Psoas muscle (tissue), 8 donors: Measurements from ENCODE around the gene SLC18A2. TPM values are rescaled to one million over a fixed set of nuclear protein-coding genes. Genes with fewer than 3 reads are reported as not detected.

Source experiments
- ATAC-seq, 4 donors: fragments of 200-7000 bp; cut with Tn5 transposase; one replicate each; pipeline ENCODE4 v1.9.1; 2020; ENCODE audit warnings: moderate library complexity in 3 of 4, mild to moderate bottlenecking in 2 of 4
- DNase-seq, 2 donors: peaks; one replicate each; pipeline ENCODE4 v3.0.0-alpha.2; 2020
- H3K27ac ChIP-seq: fragments of 200-600 bp; one replicate; pipeline ENCODE4 v1.8.0; 2022
- H3K27me3 ChIP-seq, 3 donors: fragments of 200-600 bp in 1 of 3; one replicate each; pipeline versions ENCODE4 v1.6.1 to v1.8.0; 2013 to 2022; ENCODE audit warnings: low read length in 2 of 3, mild to moderate bottlenecking in 2 of 3, moderate library complexity in 1 of 3; ENCODE audit not compliant: insufficient read depth in 3 of 3
- H3K36me3 ChIP-seq, 2 donors: fragments of 200-600 bp in 1 of 2; one replicate each; pipeline versions ENCODE4 v1.6.1 to v1.8.0; 2013 to 2022; ENCODE audit warnings: low read depth in 1 of 2, mild to moderate bottlenecking in 1 of 2, moderate library complexity in 1 of 2; ENCODE audit not compliant: insufficient read depth in 1 of 2
- H3K4me1 ChIP-seq: fragments of 200-600 bp; one replicate; pipeline ENCODE4 v1.8.0; 2022
- H3K4me3 ChIP-seq: fragments of 200-600 bp; one replicate; pipeline ENCODE4 v1.8.0; 2022; ENCODE audit warnings: mild to moderate bottlenecking
- H3K9me3 ChIP-seq: fragments of 200-600 bp; one replicate; pipeline ENCODE4 v1.8.0; 2022
- WGBS, 3 donors: extraction: QIAGEN DNeasy Blood & Tissue Kit; methylation state at CpG; one replicate each; pipeline versions ENCODE4 v1.1.6 to v1.1.7; 2013; 5-methylcytosine and 5-hydroxymethylcytosine counted together
- intact Hi-C, 2 donors: fragments of 100-400 bp; cut with DNase I; formaldehyde crosslinking; loops; one replicate each; pipeline versions ENCODE4 v1.11.0 to v1.14.2; 2022
- polyA plus RNA-seq, 3 donors: library from polyadenylated mRNA; stranded (reverse); fragments of 200-250 nt; gene quantifications; one replicate each; pipeline ENCODE4 v1.2.3, GENCODE V29; 2013
- total RNA-seq, 4 donors: library from RNA; stranded (reverse); fragmentation: NEBNext Ultra II Directional in 2 of 4; extraction: Animal tissue kit (Norgen Biotek cat#: 25700) in 2 of 4; gene quantifications; one replicate each; pipeline versions ENCODE4 v1.2.1 to v1.2.4, GENCODE V29; 2021 to 2023
- TF ChIP-seq, protein P1 (sequence below): fragments of 200-600 bp; IDR thresholded peaks from one replicate; pipeline ENCODE4 v1.8.0; 2022; ENCODE audit warnings: antibody characterized with exemption
- donor health status: healthy with polysubstance abuse.
- donor health status: DM: no; HTN: no; CAD: no; lungs with moderate emphysema.
- donor health status: Bipolar disorder and iron deficiency.
- donor health status: healthy.
- donor health status: DM: yes; HTN: yes; CAD: no.
- donor health status: DM: no; HTN: no; CAD: no.
- donor health status: DM: no; HTN: no; CAD: no.
- donor health status: DM: yes; HTN: yes; CAD: no.

Gene SLC18A2
- total and polyA plus RNA-seq, 7 donors = 0.01 to 0.27 (median 0.10) TPM

GRCh38 chr10:117248750-117249465, 8.0 kb downstream of the SLC18A2 start:
- ATAC-seq (no peak), DNase-seq (no peak)
- TF ChIP-seq, protein P1, sequence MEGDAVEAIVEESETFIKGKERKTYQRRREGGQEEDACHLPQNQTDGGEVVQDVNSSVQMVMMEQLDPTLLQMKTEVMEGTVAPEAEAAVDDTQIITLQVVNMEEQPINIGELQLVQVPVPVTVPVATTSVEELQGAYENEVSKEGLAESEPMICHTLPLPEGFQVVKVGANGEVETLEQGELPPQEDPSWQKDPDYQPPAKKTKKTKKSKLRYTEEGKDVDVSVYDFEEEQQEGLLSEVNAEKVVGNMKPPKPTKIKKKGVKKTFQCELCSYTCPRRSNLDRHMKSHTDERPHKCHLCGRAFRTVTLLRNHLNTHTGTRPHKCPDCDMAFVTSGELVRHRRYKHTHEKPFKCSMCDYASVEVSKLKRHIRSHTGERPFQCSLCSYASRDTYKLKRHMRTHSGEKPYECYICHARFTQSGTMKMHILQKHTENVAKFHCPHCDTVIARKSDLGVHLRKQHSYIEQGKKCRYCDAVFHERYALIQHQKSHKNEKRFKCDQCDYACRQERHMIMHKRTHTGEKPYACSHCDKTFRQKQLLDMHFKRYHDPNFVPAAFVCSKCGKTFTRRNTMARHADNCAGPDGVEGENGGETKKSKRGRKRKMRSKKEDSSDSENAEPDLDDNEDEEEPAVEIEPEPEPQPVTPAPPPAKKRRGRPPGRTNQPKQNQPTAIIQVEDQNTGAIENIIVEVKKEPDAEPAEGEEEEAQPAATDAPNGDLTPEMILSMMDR = no peak
- H3K27ac ChIP-seq = no peak overlapping the region
- no peaks in the 10 kb centered on the region for H3K36me3 ChIP-seq
- H3K4me1 ChIP-seq = no peaks in the 10 kb centered on the region
- 44 to 49% (median 47%) methylated on average over 10 of the region's 10 CpGs for WGBS, 3 donors
- no peaks in the 10 kb centered on the region for H3K9me3 ChIP-seq
- intact Hi-C loops = no loop called here
- peaks cover 7 to 27% (median 8%) of the 10 kb centered on the region in 3 donors for H3K27me3 ChIP-seq
- H3K4me3 ChIP-seq = no peak overlapping the region

- DNase-seq (no peak), ATAC-seq (no peak)
- no peak overlapping the region for H3K4me3 ChIP-seq
- intact Hi-C loops = no loop called here
- H3K36me3 ChIP-seq = no peaks in the 10 kb centered on the region
- H3K27me3 ChIP-seq = peaks cover 7 to 21% (median 8%) of the 10 kb centered on the region in 3 donors
- TF ChIP-seq, protein P1 = no peak
- H3K27ac ChIP-seq = no peak overlapping the region
- no peaks in the 10 kb centered on the region for H3K9me3 ChIP-seq
- no peaks in the 10 kb centered on the region for H3K4me1 ChIP-seq
- 56 to 69% (median 66%) methylated on average over 6 of the region's 6 CpGs for WGBS, 3 donors
These were observed 8.7 kb downstream of the SLC18A2 start for GRCh38 chr10:117249493-117250093.

- Histone ChIP-seq H3K36me3 (no peaks in the 10 kb centered on the region), H3K4me3 (no peak overlapping the region), H3K27ac (no peak overlapping the region), H3K9me3 (no peaks in the 10 kb centered on the region), H3K27me3 (peaks cover 4 to 17% (median 7%) of the 10 kb centered on the region in 3 donors), H3K4me1 (no peaks in the 10 kb centered on the region)
- WGBS, 3 donors = 53 to 67% (median 56%) methylated on average over 7 of the region's 7 CpGs
- DNase-seq = no peak
- intact Hi-C loops = no loop called here
- TF ChIP-seq, protein P1 = no peak
- ATAC-seq = no peak
These were observed 9.5 kb downstream of the SLC18A2 start for GRCh38 chr10:117250411-117250810.

- ATAC-seq (no peak), DNase-seq (no peak)
- Histone ChIP-seq H3K4me1 (no peaks in the 10 kb centered on the region), H3K36me3 (no peaks in the 10 kb centered on the region), H3K9me3 (no peaks in the 10 kb centered on the region), H3K27ac (no peak overlapping the region), H3K27me3 (peaks cover 0 to 12% (median 2%) of the 10 kb centered on the region in 3 donors), H3K4me3 (no peak overlapping the region)
- TF ChIP-seq, protein P1 = no peak
- 64 to 74% (median 68%) methylated on average over 9 of the region's 9 CpGs for WGBS, 3 donors
- intact Hi-C loops = no loop called here
These were observed 13.0 kb downstream of the SLC18A2 start for GRCh38 chr10:117253908-117254307.
